Activated naive CD4-positive, alpha-beta T cell treated with anti-CD3 and anti-CD28 coated beads, Interleukin-2, amount 50 U/mL, for 72 hours (primary cell): ENCODE data around the gene KANSL1. TPM values are rescaled to one million over a fixed set of nuclear protein-coding genes. Genes with fewer than 3 reads are reported as not detected.

ENCODE experiments used
- ATAC-seq, 2 donors: fragments of 150-1000 bp; cut with Tn5 transposase; 2 replicates each; pipeline ENCODE4 v1.10.0; 2021; ENCODE audit warnings: mild to moderate bottlenecking in 2 of 2, moderate library complexity in 2 of 2
- DNase-seq, 2 donors: peaks; one replicate each; pipeline ENCODE4 v3.0.0; 2021 to 2022; ENCODE audit warnings: low spot score in 2 of 2
- H3K27ac Mint-ChIP-seq, 2 donors: one replicate each; pipeline ENCODE4 v1.8.0; 2022; ENCODE audit warnings: mild to moderate bottlenecking in 2 of 2, mixed read lengths in 2 of 2
- H3K36me3 Mint-ChIP-seq, 2 donors: one replicate each; pipeline ENCODE4 v1.8.0; 2022; ENCODE audit warnings: mixed read lengths in 2 of 2
- H3K9me3 Mint-ChIP-seq, 2 donors: one replicate each; pipeline ENCODE4 v1.8.0; 2022; ENCODE audit warnings: mixed read lengths in 2 of 2
- total RNA-seq, 2 donors: library from RNA; stranded (reverse); gene quantifications; one replicate each; pipeline ENCODE4 v1.2.3, GENCODE V29; 2022

KANSL1 gene
- total RNA-seq, 2 donors from 2014 or later = 74.7 to 87.3 TPM

DNA sequence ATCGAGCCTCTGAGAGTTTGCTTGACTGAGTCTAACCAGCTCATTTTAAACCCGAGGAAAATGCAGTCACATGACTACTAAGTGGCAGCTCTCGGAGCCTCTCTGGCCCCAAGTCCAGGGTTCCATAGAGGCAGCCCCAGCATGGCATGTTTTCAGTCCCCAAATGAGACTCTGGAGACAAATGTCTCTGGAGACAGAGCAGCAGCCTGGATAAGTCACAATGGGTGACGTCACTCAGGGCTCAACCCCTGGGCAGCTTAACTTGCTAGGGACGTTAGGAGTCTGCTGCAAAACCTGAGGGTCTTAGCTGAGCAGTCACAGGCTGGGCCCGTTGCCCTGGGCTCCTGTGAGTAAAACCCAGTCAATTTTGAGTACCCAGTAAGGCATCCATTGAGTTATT, 201.1 kb downstream of the KANSL1 start:
- Mint-ChIP-seq H3K27ac (no peak overlapping the region), H3K36me3 (no peaks in the 10 kb centered on the region), H3K9me3 (no peaks in the 10 kb centered on the region)
- no peak for ATAC-seq
- DNase-seq = no peak

DNA sequence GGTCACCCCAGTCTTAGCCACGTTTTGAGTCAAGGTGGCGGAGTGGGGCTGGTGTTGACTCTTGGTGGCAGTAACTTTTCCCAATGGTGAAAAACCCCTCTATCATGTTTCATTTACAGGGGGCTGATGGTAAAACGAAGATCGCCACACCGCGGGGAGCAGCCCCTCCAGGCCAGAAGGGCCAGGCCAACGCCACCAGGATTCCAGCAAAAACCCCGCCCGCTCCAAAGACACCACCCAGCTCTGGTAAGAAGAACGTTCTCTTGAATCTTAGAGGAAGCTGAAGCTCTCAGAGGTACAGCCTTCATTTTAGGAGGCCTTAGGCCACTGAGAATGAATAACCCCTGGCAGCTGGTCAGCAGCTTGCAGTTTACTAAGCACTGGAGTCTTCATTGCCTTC, 201.9 kb downstream of the KANSL1 start:
- no peak for ATAC-seq
- H3K36me3 Mint-ChIP-seq = no peaks in the 10 kb centered on the region
- DNase-seq = no peak
- no peaks in the 10 kb centered on the region for H3K9me3 Mint-ChIP-seq
- no peak overlapping the region for H3K27ac Mint-ChIP-seq

DNA sequence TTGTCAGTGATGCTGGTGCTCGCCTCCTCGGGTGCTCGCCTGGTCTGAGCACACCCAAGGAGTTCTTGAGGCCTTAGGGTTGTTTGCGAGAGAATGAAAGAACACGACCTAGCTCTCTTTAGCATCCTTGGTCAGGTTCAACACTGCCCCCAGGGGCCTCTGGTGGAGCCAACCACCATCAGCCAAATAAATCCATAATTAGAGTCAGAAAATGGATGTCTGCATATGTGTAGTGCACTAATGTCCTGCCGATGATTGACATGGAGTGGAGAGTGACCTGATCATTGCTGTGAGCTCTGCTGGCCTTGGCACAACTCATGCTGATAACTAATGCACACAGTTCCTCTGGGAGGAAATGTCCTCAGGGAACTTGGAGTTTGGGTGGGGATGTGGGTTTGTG, 202.3 kb downstream of the KANSL1 start:
- no peaks in the 10 kb centered on the region for H3K9me3 Mint-ChIP-seq
- H3K36me3 Mint-ChIP-seq = no peaks in the 10 kb centered on the region
- DNase-seq (no peak), ATAC-seq (no peak)
- H3K27ac Mint-ChIP-seq = no peak overlapping the region

DNA sequence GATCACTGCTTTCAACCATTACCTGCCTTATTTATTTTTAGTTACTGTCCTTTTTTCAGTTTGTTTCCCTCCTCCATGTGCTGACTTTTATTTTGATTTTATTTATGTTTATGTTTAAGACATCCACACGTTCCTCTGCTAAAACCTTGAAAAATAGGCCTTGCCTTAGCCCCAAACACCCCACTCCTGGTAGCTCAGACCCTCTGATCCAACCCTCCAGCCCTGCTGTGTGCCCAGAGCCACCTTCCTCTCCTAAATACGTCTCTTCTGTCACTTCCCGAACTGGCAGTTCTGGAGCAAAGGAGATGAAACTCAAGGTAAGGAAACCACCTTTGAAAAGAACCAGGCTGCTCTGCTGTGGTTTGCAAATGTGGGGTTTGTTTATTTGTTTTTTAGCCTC, 203.5 kb downstream of the KANSL1 start:
- no peak for DNase-seq
- H3K36me3 Mint-ChIP-seq = no peaks in the 10 kb centered on the region
- H3K27ac Mint-ChIP-seq = no peak overlapping the region
- no peaks in the 10 kb centered on the region for H3K9me3 Mint-ChIP-seq
- ATAC-seq = no peak

DNA sequence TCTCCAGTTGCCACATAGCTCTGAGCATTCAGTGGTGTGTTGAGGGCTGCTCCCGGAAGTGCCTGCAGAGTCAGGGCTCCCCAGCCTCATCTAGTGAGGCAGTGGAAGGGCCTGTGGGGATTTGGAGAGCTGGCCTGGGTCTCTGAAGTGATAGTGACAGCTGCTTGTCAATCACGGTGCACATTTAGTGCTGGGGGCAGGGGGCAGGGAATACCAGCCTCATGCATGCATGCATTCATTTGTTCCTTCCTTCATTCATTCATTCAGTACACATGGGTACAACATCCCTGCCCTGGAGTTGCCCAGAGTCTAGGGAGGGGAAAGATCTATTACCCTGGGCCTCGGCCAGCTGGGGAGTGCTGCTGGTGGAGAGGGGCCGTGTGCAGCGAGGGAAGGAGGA, 205.5 kb downstream of the KANSL1 start:
- no peaks in the 10 kb centered on the region for H3K9me3 Mint-ChIP-seq
- no peak overlapping the region for H3K27ac Mint-ChIP-seq
- DNase-seq (no peak), ATAC-seq (no peak)
- no peaks in the 10 kb centered on the region for H3K36me3 Mint-ChIP-seq

DNA sequence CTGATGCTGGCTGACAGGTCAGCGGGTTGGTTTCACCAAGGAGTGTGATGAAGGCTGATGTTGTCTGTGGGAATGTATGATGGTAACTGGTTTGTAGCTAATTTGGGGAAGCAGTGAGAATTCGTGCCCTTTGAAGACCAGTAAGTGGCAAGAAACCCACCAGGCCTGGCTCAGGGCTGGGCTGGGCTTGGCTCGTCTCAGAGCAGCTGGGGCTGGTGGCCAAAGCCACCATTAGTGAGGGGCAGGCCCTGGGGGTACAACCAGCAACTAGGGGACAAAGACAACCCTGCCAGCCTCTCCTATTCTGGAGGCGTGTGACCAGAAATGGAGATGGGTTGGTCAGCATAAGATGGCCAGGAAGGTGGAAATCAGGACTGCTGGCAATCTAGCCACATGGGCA, 207.2 kb downstream of the KANSL1 start:
- no peaks in the 10 kb centered on the region for H3K9me3 Mint-ChIP-seq
- no peak overlapping the region for H3K27ac Mint-ChIP-seq
- ATAC-seq (no peak), DNase-seq (no peak)
- no peaks in the 10 kb centered on the region for H3K36me3 Mint-ChIP-seq

DNA sequence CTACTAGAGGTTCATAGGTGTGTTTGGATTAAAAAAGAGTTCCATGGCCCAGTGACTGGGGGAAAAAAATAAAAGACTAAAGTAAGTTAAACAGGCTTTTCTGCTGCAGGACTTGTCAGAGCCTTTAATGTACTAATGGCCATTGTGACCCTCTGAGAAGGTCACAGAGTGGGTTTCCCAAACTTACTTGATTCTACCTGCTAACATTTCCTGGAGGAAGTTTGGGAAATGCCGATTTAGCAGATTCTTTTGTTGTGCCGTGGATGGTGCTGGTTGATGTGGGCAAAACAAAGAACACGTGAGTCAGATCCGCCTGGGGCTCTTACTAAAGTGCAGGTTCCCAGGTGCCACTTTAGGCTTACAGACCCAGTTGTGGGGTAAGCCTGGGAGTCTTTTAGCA, 207.8 kb downstream of the KANSL1 start:
- Mint-ChIP-seq H3K9me3 (no peaks in the 10 kb centered on the region), H3K36me3 (no peaks in the 10 kb centered on the region), H3K27ac (no peak overlapping the region)
- ATAC-seq (no peak), DNase-seq (no peak)

DNA sequence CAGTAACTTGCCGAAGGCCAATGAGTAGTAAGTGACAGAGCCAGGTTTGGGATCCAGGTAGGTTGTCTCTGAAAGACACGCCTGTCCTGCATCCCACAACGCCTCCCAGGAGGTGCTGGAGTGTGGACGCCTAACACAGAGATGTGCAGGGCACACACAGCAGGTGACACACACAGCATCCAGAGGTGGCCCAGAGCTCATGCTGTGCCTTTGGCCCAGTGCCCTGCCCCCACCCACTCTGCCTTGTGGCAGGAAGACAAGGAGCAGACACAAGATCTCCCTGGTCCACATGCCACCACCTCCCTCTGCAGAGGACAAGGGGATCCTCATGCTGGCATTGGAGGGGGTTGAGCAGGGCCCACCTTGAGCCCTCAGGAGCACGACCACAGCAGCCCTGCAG, 208.9 kb downstream of the KANSL1 start:
- Mint-ChIP-seq H3K9me3 (no peaks in the 10 kb centered on the region), H3K36me3 (no peaks in the 10 kb centered on the region), H3K27ac (peak overlapping the region in 1 of 2 donors; percentile 46)
- DNase-seq (no peak), ATAC-seq (no peak)

DNA sequence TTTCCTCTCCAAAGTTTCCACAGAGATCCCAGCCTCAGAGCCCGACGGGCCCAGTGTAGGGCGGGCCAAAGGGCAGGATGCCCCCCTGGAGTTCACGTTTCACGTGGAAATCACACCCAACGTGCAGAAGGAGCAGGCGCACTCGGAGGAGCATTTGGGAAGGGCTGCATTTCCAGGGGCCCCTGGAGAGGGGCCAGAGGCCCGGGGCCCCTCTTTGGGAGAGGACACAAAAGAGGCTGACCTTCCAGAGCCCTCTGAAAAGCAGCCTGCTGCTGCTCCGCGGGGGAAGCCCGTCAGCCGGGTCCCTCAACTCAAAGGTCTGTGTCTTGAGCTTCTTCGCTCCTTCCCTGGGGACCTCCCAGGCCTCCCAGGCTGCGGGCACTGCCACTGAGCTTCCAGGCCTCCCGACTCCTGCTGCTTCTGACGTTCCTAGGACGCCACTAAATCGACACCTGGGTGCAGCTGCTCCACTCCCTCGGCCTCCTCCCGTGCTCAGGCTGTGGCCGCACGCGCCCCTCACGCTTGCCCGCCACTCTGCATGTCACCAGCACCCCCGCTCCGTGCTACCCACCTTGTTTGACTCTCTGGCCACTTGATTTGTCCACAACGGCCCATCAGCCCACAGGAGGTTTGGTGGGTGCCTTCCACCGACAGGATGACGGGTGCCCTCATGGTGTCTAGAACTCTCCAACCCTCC, 209.5 kb downstream of the KANSL1 start:
- H3K36me3 Mint-ChIP-seq = no peaks in the 10 kb centered on the region
- DNase-seq (no peak), ATAC-seq (no peak)
- H3K27ac Mint-ChIP-seq = peak overlapping the region in 1 of 2 donors; percentile 22
- no peaks in the 10 kb centered on the region for H3K9me3 Mint-ChIP-seq

DNA sequence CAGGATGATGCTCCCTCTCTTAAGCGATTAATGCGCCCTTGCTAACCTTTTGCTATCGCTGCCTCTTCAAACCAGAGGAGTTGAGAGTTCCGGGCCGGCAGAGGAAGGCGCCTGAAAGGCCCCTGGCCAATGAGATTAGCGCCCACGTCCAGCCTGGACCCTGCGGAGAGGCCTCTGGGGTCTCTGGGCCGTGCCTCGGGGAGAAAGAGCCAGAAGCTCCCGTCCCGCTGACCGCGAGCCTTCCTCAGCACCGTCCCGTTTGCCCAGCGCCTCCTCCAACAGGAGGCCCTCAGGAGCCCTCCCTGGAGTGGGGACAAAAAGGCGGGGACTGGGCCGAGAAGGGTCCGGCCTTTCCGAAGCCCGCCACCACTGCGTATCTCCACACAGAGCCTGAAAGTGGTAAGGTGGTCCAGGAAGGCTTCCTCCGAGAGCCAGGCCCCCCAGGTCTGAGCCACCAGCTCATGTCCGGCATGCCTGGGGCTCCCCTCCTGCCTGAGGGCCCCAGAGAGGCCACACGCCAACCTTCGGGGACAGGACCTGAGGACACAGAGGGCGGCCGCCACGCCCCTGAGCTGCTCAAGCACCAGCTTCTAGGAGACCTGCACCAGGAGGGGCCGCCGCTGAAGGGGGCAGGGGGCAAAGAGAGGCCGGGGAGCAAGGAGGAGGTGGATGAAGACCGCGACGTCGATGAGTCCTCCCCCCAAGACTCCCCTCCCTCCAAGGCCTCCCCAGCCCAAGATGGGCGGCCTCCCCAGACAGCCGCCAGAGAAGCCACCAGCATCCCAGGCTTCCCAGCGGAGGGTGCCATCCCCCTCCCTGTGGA, 210.2 kb downstream of the KANSL1 start:
- no peak for DNase-seq
- no peaks in the 10 kb centered on the region for H3K9me3 Mint-ChIP-seq
- no peak overlapping the region for H3K27ac Mint-ChIP-seq
- no peaks in the 10 kb centered on the region for H3K36me3 Mint-ChIP-seq
- no peak for ATAC-seq

DNA sequence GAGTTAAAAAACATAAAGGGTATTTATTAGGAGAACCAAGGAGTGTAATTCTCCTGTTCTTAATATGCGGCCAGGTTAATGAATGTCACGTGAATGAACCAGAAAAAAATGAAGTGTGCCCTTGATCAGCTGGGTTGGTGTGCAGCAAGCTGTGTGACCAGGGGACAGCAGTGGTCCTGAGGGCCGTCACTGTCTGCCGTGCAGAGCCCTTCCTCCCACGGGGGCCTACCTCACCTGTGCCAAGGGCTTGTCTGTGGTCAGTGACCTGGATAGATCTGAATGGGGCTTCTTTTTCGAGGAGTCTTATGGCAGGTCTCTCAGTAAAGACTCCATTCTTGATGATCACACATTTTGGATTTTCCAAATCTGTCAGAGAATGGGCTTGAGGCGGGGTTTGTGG, 211.9 kb downstream of the KANSL1 start:
- H3K27ac Mint-ChIP-seq = no peak overlapping the region
- ATAC-seq (no peak), DNase-seq (no peak)
- H3K9me3 Mint-ChIP-seq = no peaks in the 10 kb centered on the region
- H3K36me3 Mint-ChIP-seq = no peaks in the 10 kb centered on the region

DNA sequence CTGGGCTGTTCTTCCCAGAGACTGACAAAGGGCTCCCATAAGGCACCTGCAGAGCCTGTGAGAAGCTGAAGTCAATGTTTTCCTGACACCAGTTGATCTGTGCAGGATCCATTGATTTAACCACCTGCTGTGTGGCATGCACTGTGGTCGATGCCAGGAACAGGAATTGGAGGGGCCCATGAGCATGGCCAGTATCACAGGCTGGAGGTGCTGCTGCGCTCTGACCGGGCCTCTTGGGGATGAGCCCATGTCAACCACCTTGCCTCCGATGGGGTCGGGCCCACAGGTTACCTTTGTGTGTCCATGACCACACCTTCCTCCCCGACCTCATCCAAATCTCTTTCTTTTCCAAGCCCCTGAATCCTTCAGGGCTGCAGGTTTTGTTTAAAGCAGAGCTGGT, 212.4 kb downstream of the KANSL1 start:
- Mint-ChIP-seq H3K36me3 (no peaks in the 10 kb centered on the region), H3K9me3 (no peaks in the 10 kb centered on the region), H3K27ac (no peak overlapping the region)
- ATAC-seq (no peak), DNase-seq (no peak)

Other genes starting within 250 kb of the KANSL1 start
- not detected for gene STH, start 194.2 kb downstream of the KANSL1 start, total RNA-seq
- 1 to 10 TPM; 2.3 to 3.6 TPM for gene LRRC37A, start 101.7 kb upstream of the KANSL1 start, total RNA-seq
- 10 to 100 TPM; 15.9 to 21.0 TPM for gene ARL17B, start 168.3 kb upstream of the KANSL1 start, total RNA-seq